ENCODE results near the gene XYLT1.
A peak's percentile ranks its signal among the peaks of the same experiment; 100 is the strongest.

XYLT1 gene

GRCh38 chr16:17397499-17397891 lies 73.3 kb downstream of the XYLT1 start (continued):
- no peak for TF ChIP-seq CSRNP3 (CRISPR knock-in tag; IDR thresholded peaks at IDR 0.05)
- TF ChIP-seq GLIS3 (CRISPR knock-in tag; IDR thresholded peaks at IDR 0.05): no peak
- no peak for TF ChIP-seq POU6F1 (CRISPR knock-in tag; IDR thresholded peaks at IDR 0.05; ENCODE audit: borderline replicate concordance, low read depth)
- TF ChIP-seq OSR1 (CRISPR knock-in tag; IDR thresholded peaks at IDR 0.05): no peak
- TF ChIP-seq TOX (CRISPR knock-in tag; IDR thresholded peaks at IDR 0.05; ENCODE audit: borderline replicate concordance): no peak
- TF ChIP-seq ZFP3 (CRISPR knock-in tag; IDR thresholded peaks at IDR 0.05): no peak
- no peak for TF ChIP-seq BACH2 (CRISPR knock-in tag; IDR thresholded peaks at IDR 0.05; ENCODE audit: borderline replicate concordance)
- no peak for TF ChIP-seq ARNTL (CRISPR knock-in tag; IDR thresholded peaks at IDR 0.05; ENCODE audit: borderline replicate concordance, low read depth)

GRCh38 chr16:17396762-17397498 lies 73.8 kb downstream of the XYLT1 start:
- ATAC-seq: peak; percentile 56
- TF ChIP-seq CSDC2 (CRISPR knock-in tag; IDR thresholded peaks at IDR 0.05) (no peak), ISL1 (CRISPR knock-in tag; IDR thresholded peaks at IDR 0.05) (no peak), TOX (CRISPR knock-in tag; IDR thresholded peaks at IDR 0.05; ENCODE audit: borderline replicate concordance) (no peak)

GRCh38 chr16:17395849-17396480 lies 74.8 kb downstream of the XYLT1 start:
- no peak for ATAC-seq
- TF ChIP-seq RARB (CRISPR knock-in tag; IDR thresholded peaks at IDR 0.05) (no peak), ZFP30 (CRISPR knock-in tag; IDR thresholded peaks at IDR 0.05) (no peak), GLIS3 (CRISPR knock-in tag; IDR thresholded peaks at IDR 0.05) (no peak), ZNF565 (CRISPR knock-in tag; conservative IDR thresholded peaks at IDR 0.05; ENCODE audit: low read depth) (no peak), TOX (CRISPR knock-in tag; IDR thresholded peaks at IDR 0.05; ENCODE audit: borderline replicate concordance) (no peak), TSHZ2 (CRISPR knock-in tag; IDR thresholded peaks at IDR 0.05) (no peak), ZNF8 (CRISPR knock-in tag; IDR thresholded peaks at IDR 0.05) (no peak), ISL1 (CRISPR knock-in tag; IDR thresholded peaks at IDR 0.05) (no peak), CSRNP3 (CRISPR knock-in tag; IDR thresholded peaks at IDR 0.05) (no peak), ZC3H10 (CRISPR knock-in tag; IDR thresholded peaks at IDR 0.05) (no peak), POU6F1 (CRISPR knock-in tag; IDR thresholded peaks at IDR 0.05; ENCODE audit: borderline replicate concordance, low read depth) (no peak), PATZ1 (CRISPR knock-in tag; IDR thresholded peaks at IDR 0.05; ENCODE audit: borderline replicate concordance) (no peak), ESRRG (CRISPR knock-in tag; IDR thresholded peaks at IDR 0.05) (no peak), PPARA (CRISPR knock-in tag; IDR thresholded peaks at IDR 0.05; ENCODE audit: borderline replicate concordance) (no peak), BACH2 (CRISPR knock-in tag; IDR thresholded peaks at IDR 0.05; ENCODE audit: borderline replicate concordance) (no peak), CREB5 (CRISPR knock-in tag; IDR thresholded peaks at IDR 0.05; ENCODE audit: low read depth) (no peak), ZFP3 (CRISPR knock-in tag; IDR thresholded peaks at IDR 0.05) (no peak)
